Iris pigment epithelial cell (primary cell): ENCODE results near the gene MVB12B.
"Not testable (repeated sequence)": the region's sequence is repeated elsewhere in the genome, so short reads cannot be mapped to it uniquely, and the experiment has no call there.

Experiments
- DNase-seq: peaks from one replicate; pipeline ENCODE4 v3.0.0-alpha.2; 2011; ENCODE audit warnings: low read depth

Gene MVB12B

GRCh38 chr9:126474206-126474765 lies 147.7 kb downstream of the MVB12B start:
- peak; percentile 76 for DNase-seq

DNA sequence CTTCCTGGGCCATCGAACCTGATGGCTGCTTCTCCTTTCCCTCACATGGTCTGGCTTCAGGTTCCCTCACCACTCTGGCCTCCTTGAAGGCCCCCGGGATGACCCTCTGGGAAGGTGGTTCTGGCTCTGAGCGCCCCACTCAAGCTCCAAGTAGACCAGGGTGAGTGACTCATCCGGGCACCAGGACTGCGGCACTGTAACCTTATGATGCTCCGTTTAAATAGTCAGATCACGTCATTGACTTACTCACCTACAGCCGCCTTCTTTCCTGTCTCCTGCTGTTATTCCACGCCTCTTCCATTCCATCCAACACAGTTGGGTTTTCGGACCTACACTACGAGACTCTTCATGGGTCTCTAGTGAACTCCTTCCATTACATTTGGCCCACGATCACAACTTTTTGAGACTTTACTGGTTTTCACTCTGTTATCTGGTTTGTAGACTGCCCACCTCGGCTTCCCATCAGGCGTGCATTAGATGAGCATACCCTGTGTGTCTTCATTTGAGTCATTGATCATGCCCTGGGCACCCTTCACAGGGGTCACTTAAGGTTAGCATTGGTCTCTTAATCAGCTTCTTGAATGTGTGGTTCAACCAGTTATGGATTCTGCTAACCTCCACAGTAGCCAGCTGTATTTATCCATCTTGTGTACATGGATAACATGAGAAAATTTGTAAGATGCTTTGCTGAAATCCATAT lies 148.3 kb downstream of the MVB12B start:
- DNase-seq, result peak; percentile 87

DNA sequence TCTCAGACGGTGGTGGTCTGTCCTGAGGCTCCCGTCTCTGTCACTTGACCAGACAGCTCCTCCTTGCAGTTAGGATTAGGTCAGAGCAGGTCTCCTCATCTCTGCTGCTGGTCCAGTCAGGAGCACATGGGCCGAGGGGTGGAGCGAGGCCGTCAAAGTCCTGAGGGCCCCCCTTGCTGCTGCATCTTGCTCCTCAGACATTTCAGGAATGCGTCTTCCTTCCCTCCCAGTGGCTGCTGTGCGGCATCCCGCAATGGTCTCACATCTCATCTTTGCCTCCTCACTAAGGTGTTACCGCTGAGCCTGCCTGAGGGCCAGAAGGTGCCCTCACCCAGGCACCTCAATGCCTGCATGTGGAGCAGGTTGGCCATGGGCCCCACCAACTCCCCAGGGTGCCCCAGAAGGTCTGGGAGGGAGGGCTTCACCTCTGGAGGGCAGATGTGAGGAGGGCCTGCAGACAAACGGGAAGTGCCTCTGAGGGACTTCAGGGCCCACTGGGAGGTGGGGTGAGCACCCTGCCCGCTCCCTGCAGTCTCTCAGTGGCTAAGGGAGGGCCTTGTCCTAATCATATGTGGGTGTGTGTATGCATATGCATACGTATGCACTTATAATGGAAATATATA lies 149.4 kb downstream of the MVB12B start:
- DNase-seq, result no peak

DNA sequence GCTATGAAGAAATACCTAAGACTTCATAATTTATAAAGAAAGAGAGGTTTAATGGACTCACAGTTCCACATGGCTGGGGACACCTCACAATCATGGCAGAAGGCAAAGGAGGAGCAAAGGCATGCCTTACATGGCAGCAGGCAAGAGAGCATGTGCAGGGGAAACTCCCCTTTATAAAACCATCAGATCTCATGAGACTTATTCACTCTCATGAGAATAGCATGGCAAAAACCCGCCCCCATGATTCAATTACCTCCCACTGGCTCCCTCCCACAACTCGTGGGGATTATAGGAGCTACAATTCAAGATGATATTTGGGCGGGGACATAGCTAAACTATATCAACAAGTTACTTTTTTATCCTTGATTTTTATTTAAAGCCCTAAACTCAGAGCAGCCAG lies 150.8 kb downstream of the MVB12B start:
- DNase-seq, result not testable (repeated sequence)

- no peak for DNase-seq
Measured at GRCh38 chr9:126478216-126478981, 151.8 kb downstream of the MVB12B start.

DNA sequence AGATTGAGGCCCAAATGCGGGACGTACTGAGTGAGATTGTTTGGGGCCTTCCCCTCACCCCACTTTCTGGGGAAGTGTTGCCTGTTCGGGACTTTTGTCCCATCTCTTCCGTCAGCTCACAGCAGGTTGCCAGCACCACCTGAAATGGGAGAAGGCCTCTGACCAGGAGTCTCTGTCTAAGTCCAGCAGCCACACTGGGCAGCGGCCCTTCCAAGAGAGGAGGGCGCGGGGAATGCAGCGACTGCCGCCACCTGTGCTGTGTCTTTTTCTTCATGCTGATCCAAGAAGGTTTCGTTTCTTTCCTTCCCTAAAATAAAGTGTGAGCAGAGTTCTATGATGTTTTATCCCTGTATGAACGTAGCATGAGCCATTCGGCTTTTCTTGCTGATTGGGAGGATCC lies 152.9 kb downstream of the MVB12B start:
- DNase-seq, result no peak

GRCh38 chr9:126480813-126481212 lies 154.2 kb downstream of the MVB12B start:
- no peak for DNase-seq

GRCh38 chr9:126481862-126482261 lies 155.2 kb downstream of the MVB12B start:
- DNase-seq, result no peak

GRCh38 chr9:126482361-126483044 lies 155.9 kb downstream of the MVB12B start:
- DNase-seq, result peak; percentile 76

DNA sequence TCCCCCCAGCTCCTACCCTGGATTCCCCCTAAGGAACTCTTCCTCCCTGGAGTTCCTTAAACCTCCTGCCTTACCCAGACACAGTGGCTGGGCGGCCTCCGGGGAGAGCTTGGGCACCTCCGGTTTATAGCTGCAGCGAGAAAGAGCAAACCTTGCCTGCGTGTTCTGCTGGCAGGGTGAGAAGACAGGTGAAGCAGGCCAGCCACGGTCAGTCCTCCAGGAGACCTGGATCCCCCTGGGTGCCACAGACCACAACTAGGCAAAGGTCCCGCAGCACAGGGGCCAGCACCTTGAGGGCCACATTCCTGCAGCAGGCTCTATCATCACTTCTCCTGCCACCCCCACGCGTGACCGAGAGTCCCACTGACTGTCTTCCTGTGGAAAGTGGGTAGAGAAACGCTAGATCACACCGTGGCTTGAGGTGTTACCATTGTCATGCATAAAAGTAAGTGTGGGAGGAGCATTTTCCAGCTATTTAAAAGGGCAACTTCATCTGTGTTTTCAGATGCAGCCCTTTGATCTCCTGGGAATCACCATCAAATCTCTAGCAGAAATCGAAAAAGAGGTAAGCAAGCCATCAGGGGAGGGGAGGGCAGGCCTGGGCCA lies 156.9 kb downstream of the MVB12B start:
- no peak for DNase-seq

DNA sequence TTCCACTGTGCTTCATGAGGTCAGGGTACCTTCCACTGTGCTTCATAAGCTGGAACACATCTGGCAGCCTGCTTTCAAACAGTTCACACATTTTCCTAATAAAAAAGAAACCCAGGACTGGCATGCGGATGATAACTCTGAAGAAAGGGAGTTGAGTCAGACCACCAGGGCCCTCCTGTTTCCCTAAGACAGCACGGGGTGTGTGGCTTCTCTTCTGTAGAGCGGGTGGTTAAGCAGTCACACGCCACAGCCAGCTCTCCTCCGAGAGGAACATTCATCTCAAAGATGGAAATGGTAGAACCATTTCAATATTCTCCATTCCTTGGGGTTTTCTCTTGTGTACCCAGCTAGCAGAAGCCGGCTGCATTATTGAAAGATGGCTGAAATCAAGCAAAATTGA lies 159.0 kb downstream of the MVB12B start:
- DNase-seq, result no peak

DNA sequence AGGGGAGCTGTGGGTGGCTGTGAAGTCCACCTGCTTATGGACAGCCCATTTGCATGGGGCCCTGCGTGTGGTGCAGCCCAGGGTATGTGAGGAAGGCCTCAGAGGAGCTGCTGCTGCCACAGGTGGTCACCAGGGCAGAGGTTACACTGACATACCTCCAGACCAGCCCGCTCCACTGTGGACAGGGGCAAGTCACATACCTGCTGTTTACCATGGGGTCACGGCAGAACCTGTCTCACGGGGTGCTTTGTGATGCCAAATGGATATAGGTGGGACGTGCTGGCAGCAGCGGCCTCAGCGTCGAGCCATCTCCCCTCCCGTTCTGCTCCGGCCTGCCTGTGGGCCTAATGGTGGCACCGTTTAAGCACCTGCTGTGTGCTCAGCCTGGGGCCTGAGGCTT lies 159.6 kb downstream of the MVB12B start:
- no peak for DNase-seq

GRCh38 chr9:126487856-126488255 lies 161.2 kb downstream of the MVB12B start:
- DNase-seq, result no peak

DNA sequence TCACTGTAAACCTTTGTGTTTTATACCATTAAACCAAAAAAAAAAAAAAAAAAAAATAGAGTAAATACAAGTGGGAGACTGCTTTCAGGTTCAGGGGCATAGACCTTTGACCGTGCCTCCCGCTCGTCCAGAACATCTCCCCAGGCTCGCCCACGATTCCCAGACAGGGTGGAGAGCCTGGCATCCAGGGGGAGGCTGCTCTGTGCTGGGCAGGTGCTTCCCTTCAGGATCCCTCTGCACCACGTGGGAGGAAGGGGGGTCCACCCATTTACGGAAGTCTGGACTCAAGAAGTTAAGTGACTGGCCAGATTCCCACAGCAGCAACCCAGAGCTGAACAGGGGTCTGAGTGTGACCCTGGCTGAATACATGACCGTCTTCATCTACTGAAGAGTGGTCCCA lies 161.7 kb downstream of the MVB12B start:
- no peak for DNase-seq

DNA sequence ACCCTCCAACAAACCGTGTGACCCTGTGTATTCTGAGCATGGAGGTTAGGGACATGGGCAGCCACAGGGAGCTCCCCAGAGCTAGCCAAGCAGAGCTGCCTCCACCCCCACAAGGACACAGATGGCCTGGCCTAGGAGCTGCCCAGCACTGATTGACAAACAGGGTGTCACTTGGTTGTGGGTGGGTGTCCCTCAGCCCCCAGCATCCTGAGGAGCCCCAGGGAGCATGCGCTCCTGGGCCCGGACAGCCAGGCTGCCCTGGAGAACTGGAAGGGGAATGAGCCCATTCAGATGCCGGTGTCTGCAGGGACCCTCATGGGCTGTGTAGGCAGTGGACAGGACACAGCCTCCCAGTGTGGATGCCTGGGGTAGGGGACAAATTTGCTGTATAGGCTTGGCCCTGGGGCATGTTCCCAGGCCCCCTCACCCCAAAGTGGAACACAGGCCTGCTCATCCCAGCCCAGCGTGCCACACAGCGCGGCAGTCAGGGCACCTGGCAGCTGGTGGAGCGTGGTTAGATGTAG lies 162.3 kb downstream of the MVB12B start:
- DNase-seq, result no peak

GRCh38 chr9:126489581-126490213 lies 163.1 kb downstream of the MVB12B start:
- no peak for DNase-seq

DNA sequence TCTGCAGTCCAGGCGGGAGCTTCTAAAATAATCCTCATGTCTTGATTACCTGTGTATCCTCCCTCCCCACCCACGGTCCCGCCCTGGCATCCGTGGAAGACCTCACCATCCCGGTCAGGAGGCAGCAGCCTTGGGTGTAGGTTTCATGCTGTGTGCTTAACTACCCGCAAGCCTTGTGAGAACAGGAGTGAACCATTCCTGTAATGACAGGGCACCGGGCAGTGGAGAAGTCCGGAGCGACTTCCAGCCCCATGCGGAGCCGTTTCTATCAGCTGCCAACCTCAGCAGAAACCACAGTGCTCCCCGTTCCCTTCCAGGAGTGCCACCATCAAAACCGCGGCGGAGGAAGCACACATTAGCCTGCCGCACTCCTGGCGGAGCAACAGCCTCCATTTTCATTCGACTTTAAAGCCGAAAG lies 163.6 kb downstream of the MVB12B start:
- no peak for DNase-seq

DNA sequence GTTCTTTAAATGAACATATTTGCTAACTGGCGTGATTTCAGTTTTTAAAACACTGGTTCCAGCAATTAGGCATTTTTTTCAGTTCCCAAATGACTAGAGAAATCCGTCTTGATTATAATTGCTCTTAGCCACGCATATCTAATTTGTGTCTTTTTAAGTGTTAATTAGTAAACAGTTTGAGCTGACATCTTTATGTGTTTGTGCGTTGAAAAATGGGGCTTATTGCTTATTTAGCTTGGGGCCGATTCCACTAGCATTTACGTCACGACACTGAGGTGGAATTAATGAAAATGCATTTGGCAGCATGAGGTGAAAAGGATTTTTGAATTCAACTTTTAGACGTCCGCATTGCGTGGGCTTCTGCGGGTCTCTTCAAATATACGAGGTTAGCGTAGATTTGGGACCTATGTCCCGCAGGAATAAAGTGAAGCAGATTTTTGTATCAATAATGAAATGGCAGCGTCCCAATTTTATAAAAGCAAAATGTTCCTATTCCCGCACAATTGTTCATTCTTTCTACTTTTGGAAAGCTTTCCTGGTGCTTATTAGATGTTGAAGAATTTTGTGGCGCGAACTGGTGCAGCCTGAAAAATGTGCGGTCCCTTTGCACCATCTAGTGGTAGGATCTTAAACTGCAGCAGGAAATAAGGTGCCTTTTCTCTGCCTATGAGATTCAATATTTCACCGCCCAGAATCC lies 164.4 kb downstream of the MVB12B start:
- DNase-seq, result peak; percentile 59

DNA sequence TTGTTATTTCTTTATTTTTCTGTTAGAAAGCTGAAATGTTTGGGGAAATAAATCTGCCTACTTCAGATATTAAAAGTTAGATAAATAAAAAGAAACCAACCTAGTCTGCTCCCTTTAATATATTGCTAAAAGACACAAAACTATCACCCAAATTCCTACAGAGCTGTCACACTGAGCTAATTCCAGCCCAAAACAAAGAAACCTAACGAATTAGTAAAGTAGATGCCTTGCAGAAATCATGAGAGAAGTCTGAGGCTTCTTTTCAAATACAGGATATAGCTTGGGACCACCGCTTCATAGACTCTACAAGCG lies 164.9 kb downstream of the MVB12B start:
- no peak for DNase-seq

DNA sequence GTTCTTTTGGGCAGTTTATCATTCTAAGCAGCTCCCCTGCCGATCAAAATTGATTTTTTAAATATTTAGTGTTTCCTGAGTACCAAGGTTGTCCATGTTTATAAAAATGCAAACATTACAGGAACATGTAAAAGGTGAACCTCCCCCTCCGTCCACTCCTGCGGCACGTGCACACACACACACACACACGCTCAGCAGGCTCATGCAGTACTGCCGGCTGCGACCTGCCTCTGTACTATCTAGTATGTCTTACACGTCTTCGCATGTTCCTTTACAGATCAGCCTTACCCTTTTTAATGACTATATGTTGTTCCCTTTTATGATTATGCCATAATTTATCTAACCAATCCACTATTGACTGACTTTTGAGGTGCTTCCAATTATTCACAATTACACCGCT lies 165.3 kb downstream of the MVB12B start:
- DNase-seq, result no peak

DNA sequence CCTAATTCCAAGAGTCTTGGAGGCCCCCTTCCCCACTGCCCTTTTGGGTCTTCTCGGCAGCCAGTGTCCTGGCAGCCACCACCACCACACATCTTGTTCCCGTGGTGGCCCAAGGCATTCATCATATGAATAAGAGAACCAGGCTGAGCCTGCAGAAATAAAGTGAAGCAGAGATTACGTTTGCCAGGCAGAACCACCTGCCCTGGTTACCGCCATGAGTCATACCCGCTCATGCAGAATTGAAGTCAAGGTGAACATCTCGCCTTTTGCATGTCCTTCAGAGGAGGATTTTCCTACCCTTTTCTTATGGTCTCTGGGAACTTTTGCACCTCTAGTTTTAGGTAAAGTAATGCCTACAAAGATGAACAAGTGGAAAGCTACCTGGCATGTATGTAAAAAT lies 167.6 kb downstream of the MVB12B start:
- DNase-seq, result no peak
